OCI-LY7 (cell line): Measurements from ENCODE around the gene GLP1R. TPM values are rescaled to one million over a fixed set of nuclear protein-coding genes. Genes with fewer than 3 reads are reported as not detected.

Experiments
- BruUV-seq: library from RNA; stranded (reverse); fragments of 400-500 nt; replicated peaks from 2 replicates; lab custom pipeline; 2021; lab: Mats Ljungman, UMichigan
- CTCF ChIA-PET: fragments of 300-600 bp; sonication (Branson Sonifier 250); formaldehyde crosslinking; loops from one replicate; lab custom pipeline; 2022; ENCODE audit warnings: antibody characterized with exemption; ENCODE audit not compliant: unreplicated experiment; lab: Charles Lee
- POLR2A ChIA-PET: fragments of 300-600 bp; sonication (Branson Sonifier 250); formaldehyde crosslinking; loops from one replicate; lab custom pipeline; 2022; ENCODE audit warnings: antibody characterized with exemption; lab: Charles Lee
- DNase-seq: peaks from one replicate; pipeline ENCODE4 v3.0.0-alpha.2; 2015; ENCODE audit warnings: low spot score
- H2AFZ ChIP-seq: fragments of 200-600 bp; sonication (generic), shearing (Covaris generic); 2 replicates; pipeline ENCODE4 v1.6.1; 2014; ENCODE audit warnings: mild to moderate bottlenecking, antibody characterized with exemption, low read length, moderate library complexity
- H3K27ac ChIP-seq: fragments of 200-600 bp; sonication (generic); 2 replicates; pipeline ENCODE4 v1.5.1; 2014; ENCODE audit warnings: mixed run types, low read depth, mild to moderate bottlenecking, moderate library complexity, low read length, inconsistent platforms; ENCODE audit not compliant: poor library complexity, severe bottlenecking
- H3K36me3 ChIP-seq: fragments of 200-600 bp; sonication (generic); 2 replicates; pipeline ENCODE4 v1.6.1; 2014; ENCODE audit warnings: mild to moderate bottlenecking, antibody characterized with exemption, low read length, moderate library complexity, mixed read lengths; ENCODE audit not compliant: insufficient read depth
- H3K4me1 ChIP-seq: fragments of 200-600 bp; sonication (generic); 2 replicates; pipeline ENCODE4 v1.5.1; 2014; ENCODE audit warnings: mild to moderate bottlenecking, low read length; ENCODE audit not compliant: insufficient read depth, poor library complexity, severe bottlenecking
- H3K4me2 ChIP-seq: fragments of 200-600 bp; sonication (generic); 2 replicates; pipeline ENCODE4 v1.6.1; 2014; ENCODE audit warnings: mild to moderate bottlenecking, low read length
- H3K4me3 ChIP-seq: fragments of 200-600 bp; sonication (generic); 2 replicates; pipeline ENCODE4 v1.5.1; 2014; ENCODE audit warnings: mild to moderate bottlenecking, low read depth, low read length; ENCODE audit not compliant: poor library complexity, severe bottlenecking
- H3K79me2 ChIP-seq: fragments of 200-600 bp; sonication (generic); 2 replicates; pipeline ENCODE4 v1.6.1; 2016; ENCODE audit warnings: low read depth, mild to moderate bottlenecking, low read length, moderate library complexity, mixed read lengths; ENCODE audit not compliant: insufficient read depth
- H3K9me2 ChIP-seq: fragments of 200-600 bp; sonication (generic); 2 replicates; pipeline ENCODE4 v1.6.1; 2016; ENCODE audit warnings: mild to moderate bottlenecking, low read length, mixed read lengths; ENCODE audit not compliant: insufficient read depth
- H3K9me3 ChIP-seq: fragments of 200-600 bp; sonication (generic); 2 replicates; pipeline ENCODE4 v1.6.1; 2014; ENCODE audit warnings: mild to moderate bottlenecking, mixed run types, low read length, mixed read lengths
- H4K20me1 ChIP-seq: fragments of 200-600 bp; sonication (generic); 2 replicates; pipeline ENCODE4 v1.6.1; 2014; ENCODE audit warnings: mild to moderate bottlenecking, antibody characterized with exemption, low read length, moderate library complexity, mixed read lengths; ENCODE audit not compliant: insufficient read depth
- CTCF ChIP-seq: fragments of 200-600 bp; sonication (generic); conservative IDR thresholded peaks from 2 replicates; pipeline ENCODE4 v1.5.1; 2014; ENCODE audit warnings: mild to moderate bottlenecking, antibody characterized with exemption, low read length, moderate library complexity, mixed read lengths
- EZH2phosphoT487 ChIP-seq: fragments of 200-600 bp; sonication (generic); IDR thresholded peaks from 2 replicates; pipeline ENCODE4 v1.6.1; 2018; ENCODE audit warnings: low read depth, borderline replicate concordance, mild to moderate bottlenecking, mixed run types, antibody characterized with exemption, low read length, moderate library complexity, mixed read lengths
- intact Hi-C: fragments of 100-400 bp; cut with micrococcal nuclease; formaldehyde crosslinking; loops from one replicate; pipeline ENCODE4 v1.10.0; 2022; ENCODE audit not compliant: unreplicated experiment
- total RNA-seq, 2 experiments: library from RNA; depleted of rRNA in 1 of 2; stranded (reverse); fragments of >200 nt in 1 of 2; shearing (Covaris generic) in 1 of 2; gene quantifications; 2 replicates each; pipeline ENCODE4 v1.2.3, GENCODE V29; 2014 to 2022

GLP1R gene
- total RNA-seq, 2 experiments from 2014 or later: not detected

DNA sequence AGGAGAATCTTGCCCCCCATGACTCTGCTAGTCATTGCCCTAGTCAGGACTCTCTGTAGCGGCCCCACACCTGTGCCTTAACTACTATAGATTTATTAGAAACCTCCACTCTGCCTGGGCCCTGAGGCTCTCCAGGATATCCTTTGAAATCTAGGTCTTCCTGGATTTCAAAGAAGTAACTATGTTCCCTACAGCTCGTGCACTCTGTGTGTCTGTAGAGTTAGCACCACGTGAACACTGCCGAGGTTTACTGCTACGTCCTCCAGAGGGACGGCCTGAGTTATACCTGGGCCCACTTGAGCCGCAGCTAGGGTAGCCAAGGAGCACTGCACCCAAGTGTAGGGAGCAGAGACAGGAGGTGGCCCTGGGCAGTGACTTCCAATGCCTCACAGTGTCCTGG is 19.8 kb downstream of the GLP1R start:
- Histone ChIP-seq H3K79me2 (no peaks in the 10 kb centered on the region), H2AFZ (no peak overlapping the region), H3K36me3 (no peaks in the 10 kb centered on the region), H3K27ac (no peak overlapping the region), H3K9me3 (no peaks in the 10 kb centered on the region), H3K4me2 (no peak overlapping the region), H3K9me2 (no peaks in the 10 kb centered on the region), H3K4me1 (no peaks in the 10 kb centered on the region), H3K4me3 (no peak overlapping the region), H4K20me1 (no peaks in the 10 kb centered on the region)
- CTCF ChIA-PET: no interaction called here
- DNase-seq: no peak
- intact Hi-C loops: no loop called here
- TF ChIP-seq EZH2phosphoT487: no peak
- TF ChIP-seq CTCF: no peak
- POLR2A ChIA-PET: interaction anchor here (0.6 kb wide), 1 partner anchor 502 kb away, joined by 3 read pairs; no protein-coding TSS in a partner anchor
- no TSS peak for BruUV-seq

DNA sequence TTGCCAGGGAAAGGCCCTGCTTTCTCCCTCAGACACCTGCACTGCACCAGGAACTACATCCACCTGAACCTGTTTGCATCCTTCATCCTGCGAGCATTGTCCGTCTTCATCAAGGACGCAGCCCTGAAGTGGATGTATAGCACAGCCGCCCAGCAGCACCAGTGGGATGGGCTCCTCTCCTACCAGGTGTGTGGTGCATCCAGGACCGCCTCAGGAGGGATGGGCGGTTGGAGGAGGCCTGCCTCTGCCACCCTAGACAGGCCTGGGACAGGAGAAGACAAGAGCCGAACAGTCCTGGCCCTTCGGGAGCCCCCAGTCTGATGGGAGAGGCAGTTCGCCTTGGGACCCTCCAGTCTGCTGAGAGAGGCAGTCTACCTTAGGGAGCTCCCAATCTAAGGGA is 24.2 kb downstream of the GLP1R start:
- H3K4me3 ChIP-seq: no peak overlapping the region
- H3K9me3 ChIP-seq: no peaks in the 10 kb centered on the region
- H3K4me1 ChIP-seq: no peaks in the 10 kb centered on the region
- no peaks in the 10 kb centered on the region for H3K9me2 ChIP-seq
- no peak overlapping the region for H3K27ac ChIP-seq
- DNase-seq: no peak
- H4K20me1 ChIP-seq: no peaks in the 10 kb centered on the region
- no peaks in the 10 kb centered on the region for H3K79me2 ChIP-seq
- H3K36me3 ChIP-seq: no peaks in the 10 kb centered on the region
- no TSS peak for BruUV-seq
- no peak overlapping the region for H3K4me2 ChIP-seq
- ChIA-PET POLR2A (no interaction called here), CTCF (no interaction called here)
- no peak for TF ChIP-seq EZH2phosphoT487
- TF ChIP-seq CTCF: no peak
- no peak overlapping the region for H2AFZ ChIP-seq
- intact Hi-C loops: no loop called here

DNA sequence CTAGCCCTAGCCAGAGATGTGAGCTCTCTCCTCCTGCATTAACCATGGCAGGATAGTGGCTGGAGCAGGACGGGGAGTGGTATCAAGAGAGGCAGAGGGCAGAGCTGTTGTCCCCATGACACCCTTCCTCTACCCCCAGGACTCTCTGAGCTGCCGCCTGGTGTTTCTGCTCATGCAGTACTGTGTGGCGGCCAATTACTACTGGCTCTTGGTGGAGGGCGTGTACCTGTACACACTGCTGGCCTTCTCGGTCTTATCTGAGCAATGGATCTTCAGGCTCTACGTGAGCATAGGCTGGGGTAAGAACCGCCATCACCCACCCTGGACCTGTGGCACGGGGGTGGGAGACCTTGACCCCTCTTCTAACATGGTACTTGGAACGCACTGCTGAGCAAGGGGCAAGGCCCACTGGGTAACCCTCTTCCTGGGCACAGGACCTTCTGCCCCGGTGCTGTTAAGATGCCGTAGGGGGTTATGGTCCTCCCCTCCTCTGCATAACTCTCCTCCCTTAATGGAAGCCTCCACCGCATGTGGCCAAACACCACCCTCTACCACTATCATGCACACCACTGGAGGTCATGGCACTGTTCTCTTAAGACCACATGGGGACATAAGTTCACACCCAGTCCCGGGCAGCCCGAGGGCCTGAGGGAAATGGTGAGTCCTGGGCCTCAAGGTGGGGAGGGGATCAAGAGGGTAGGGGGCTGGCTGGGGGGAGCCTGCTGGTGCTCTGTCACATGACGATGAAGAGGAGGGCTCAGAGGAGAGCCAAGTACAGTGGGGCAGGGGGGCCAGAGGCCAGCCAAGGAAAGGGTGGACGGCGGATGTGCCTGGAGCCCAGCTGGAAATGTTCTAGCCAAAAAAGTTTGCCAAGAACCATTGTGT is 25.1 kb downstream of the GLP1R start:
- Histone ChIP-seq H3K4me1 (no peaks in the 10 kb centered on the region), H4K20me1 (no peaks in the 10 kb centered on the region), H3K27ac (no peak overlapping the region), H3K36me3 (no peaks in the 10 kb centered on the region), H3K4me2 (no peak overlapping the region), H3K79me2 (no peaks in the 10 kb centered on the region), H3K4me3 (no peak overlapping the region), H2AFZ (no peak overlapping the region), H3K9me3 (no peaks in the 10 kb centered on the region), H3K9me2 (no peaks in the 10 kb centered on the region)
- TF ChIP-seq EZH2phosphoT487 (no peak), CTCF (no peak)
- no peak for DNase-seq
- POLR2A ChIA-PET: no interaction called here
- CTCF ChIA-PET: no interaction called here
- intact Hi-C loops: no loop called here
- BruUV-seq: no TSS peak
